GM12875 (cell line): Measurements from ENCODE around the gene GDAP2.

Experiments used
- H3K4me3 ChIP-seq: one replicate; pipeline ENCODE4 v1.5.1; 2011; ENCODE audit warnings: low read depth, low read length, control low read depth
- CTCF ChIP-seq: IDR thresholded peaks from 2 replicates; pipeline ENCODE4 v1.5.1; 2011; ENCODE audit warnings: low read depth, mild to moderate bottlenecking, control low read depth, inconsistent platforms, low read length, moderate library complexity, borderline replicate concordance; ENCODE audit not compliant: insufficient read depth

GDAP2 gene

GRCh38 chr1:117843791-117844190 lies 85.6 kb downstream of the GDAP2 start:
- H3K4me3 ChIP-seq, result no peak overlapping the region
- TF ChIP-seq CTCF, result no peak

DNA sequence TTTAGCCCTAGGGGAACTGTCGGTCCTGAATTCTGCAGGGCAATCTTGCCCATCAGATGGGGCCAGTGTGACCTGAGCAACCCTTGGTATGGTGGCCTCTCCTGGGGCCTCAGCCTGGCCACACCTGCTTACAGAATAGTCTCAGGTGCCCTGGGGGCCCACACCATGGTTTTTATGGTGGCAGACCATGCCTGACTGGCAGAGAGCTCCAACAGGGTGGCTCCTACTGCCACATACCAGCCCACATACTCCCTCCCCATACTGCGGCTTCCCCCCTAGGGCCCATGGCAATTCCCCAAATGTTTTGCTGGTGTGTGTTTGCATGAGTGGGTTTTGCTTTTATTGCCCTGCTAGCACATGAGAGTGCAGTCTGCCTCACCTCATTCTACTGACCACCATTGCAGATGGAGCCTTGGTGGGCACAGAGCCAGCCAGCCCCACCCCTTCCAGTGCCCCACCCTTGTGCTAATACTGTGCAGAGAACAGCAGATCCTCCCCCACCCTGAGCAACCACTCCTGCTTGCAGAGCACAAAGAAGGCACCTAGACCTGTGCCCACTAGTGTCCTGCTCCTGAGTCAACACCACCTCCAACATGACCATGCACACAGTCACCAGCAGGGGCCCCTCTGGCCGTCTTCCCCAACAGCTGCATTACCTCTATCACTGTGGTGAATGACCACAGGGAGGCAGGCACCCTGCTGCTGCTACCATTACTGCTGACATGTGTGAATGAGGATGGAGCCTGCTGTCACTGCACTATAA lies 86.8 kb downstream of the GDAP2 start:
- TF ChIP-seq CTCF, result no peak
- no peak overlapping the region for H3K4me3 ChIP-seq

- TF ChIP-seq CTCF, result no peak
- H3K4me3 ChIP-seq, result no peak overlapping the region
Observed at GRCh38 chr1:117841117-117841650, 88.2 kb downstream of the GDAP2 start.

DNA sequence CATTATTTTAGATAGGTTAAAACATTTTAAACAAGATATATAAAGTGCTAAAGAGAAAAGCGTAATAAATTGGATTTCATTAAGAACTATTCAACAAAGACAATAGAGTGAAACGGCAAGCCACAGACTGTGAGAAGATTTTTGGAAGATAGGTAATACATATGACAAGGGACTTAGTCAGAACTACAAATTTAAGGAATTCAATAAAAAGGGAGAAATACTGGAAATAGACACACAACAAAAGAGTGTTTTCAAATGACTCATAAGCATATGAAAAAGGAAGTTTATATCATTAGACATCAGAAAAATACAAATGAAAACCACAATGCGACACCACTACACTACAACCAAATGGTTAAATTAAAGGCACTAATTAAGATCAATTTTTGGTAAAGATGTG lies 90.5 kb downstream of the GDAP2 start:
- TF ChIP-seq CTCF, result no peak
- no peak overlapping the region for H3K4me3 ChIP-seq

DNA sequence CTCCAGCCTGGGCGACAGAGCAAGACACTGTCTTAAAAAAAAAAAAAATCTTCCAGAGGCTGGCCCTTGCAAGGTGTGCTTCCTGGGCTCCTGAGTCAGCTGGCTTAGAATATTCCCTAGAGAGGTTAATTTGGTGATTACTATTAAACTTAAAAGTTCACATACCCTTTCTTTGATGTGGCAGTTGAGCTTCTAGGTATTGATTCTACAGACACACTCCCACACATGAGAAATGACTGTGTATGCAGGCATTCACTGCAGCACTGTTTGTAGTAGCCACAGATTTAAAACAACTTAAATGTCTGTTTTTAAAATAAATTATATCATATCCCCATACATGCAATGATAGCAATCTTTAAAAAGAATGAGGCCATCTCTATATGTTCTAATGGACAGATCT lies 93.4 kb downstream of the GDAP2 start:
- no peak for TF ChIP-seq CTCF
- H3K4me3 ChIP-seq, result no peak overlapping the region

- no peak for TF ChIP-seq CTCF
- H3K4me3 ChIP-seq, result no peak overlapping the region
Observed at GRCh38 chr1:117834416-117834815, 95.0 kb downstream of the GDAP2 start.

DNA sequence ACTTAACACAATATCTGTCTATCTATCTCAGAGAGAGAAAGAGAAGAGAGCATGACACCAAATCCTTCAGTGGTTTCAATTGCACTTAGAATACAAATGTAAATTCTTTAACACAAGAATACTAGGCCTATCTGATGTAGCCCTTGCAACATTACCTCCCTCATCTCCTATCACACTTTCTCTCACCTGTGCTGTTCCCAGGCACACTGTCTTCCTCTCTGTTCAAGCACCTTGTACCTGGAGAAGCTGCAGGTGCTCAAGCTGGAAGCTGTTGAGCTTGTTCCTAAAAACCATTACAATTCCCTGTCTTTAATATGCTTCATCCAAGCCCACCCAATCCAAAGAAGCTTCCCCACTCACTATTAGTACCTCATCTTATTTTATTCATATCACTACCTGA lies 97.0 kb downstream of the GDAP2 start:
- no peak for TF ChIP-seq CTCF
- H3K4me3 ChIP-seq, result no peak overlapping the region
